HepG2 (cell line): ENCODE results near the gene ATG2A. TPM values are rescaled to one million over a fixed set of nuclear protein-coding genes. Genes with fewer than 3 reads are reported as not detected.

Experiments
- FOSL1 ChIP-seq: sonication (generic); formaldehyde crosslinking; IDR thresholded peaks from 2 replicates; pipeline ENCODE4 v1.9.0; 2021; ENCODE audit warnings: missing genetic modification reagents, borderline replicate concordance
- FOXA3 ChIP-seq: IDR thresholded peaks from 2 replicates; pipeline ENCODE4 v1.6.1; 2016; ENCODE audit warnings: missing genetic modification reagents, missing compliant biosample characterization
- NONO ChIP-seq, 2 experiments: fragments of 450-650 bp in 1 of 2; sonication (generic) in 1 of 2; formaldehyde crosslinking in 1 of 2; IDR thresholded peaks in 1 of 2; conservative IDR thresholded peaks in 1 of 2; 2 replicates each; pipeline versions ENCODE4 v1.6.1 to v1.8.0; 2017 to 2022; ENCODE audit warnings: mild to moderate bottlenecking in 1 of 2, missing genetic modification reagents in 1 of 2, moderate library complexity in 1 of 2
- NR2F6 ChIP-seq, 2 experiments: IDR thresholded peaks; 2 replicates each; pipeline ENCODE4 v1.6.1; 2016; ENCODE audit warnings: antibody characterized with exemption in 1 of 2, mild to moderate bottlenecking in 1 of 2
- NRL ChIP-seq: sonication (generic); formaldehyde crosslinking; IDR thresholded peaks from 2 replicates; pipeline ENCODE4 v1.5.0; 2020; ENCODE audit warnings: missing genetic modification reagents, mild to moderate bottlenecking, moderate library complexity, borderline replicate concordance
- RXRB ChIP-seq: IDR thresholded peaks from 2 replicates; pipeline ENCODE4 v1.6.1; 2016; ENCODE audit warnings: borderline replicate concordance, missing genetic modification reagents, missing compliant biosample characterization
- SOX5 ChIP-seq: IDR thresholded peaks from 2 replicates; pipeline ENCODE4 v1.6.1; 2016; ENCODE audit warnings: borderline replicate concordance
- ZBTB7B ChIP-seq: sonication (generic); formaldehyde crosslinking; IDR thresholded peaks from 2 replicates; pipeline ENCODE4 v1.4.0; 2020; ENCODE audit warnings: missing genetic modification reagents
- ZEB1 ChIP-seq: IDR thresholded peaks from 2 replicates; pipeline ENCODE4 v1.6.1; 2012; ENCODE audit warnings: mild to moderate bottlenecking, low read depth, inconsistent platforms; ENCODE audit not compliant: insufficient replicate concordance
- ZFY ChIP-seq: sonication (generic); formaldehyde crosslinking; IDR thresholded peaks from 2 replicates; pipeline ENCODE4 v1.4.0; 2020; ENCODE audit warnings: missing genetic modification reagents
- ZNF616 ChIP-seq: sonication (generic); formaldehyde crosslinking; IDR thresholded peaks from 2 replicates; pipeline ENCODE4 v1.5.0; 2020; ENCODE audit warnings: low read depth, mild to moderate bottlenecking, missing genetic modification reagents
- ZNF777 ChIP-seq: sonication (generic); formaldehyde crosslinking; IDR thresholded peaks from 2 replicates; pipeline ENCODE4 v1.4.0; 2020; ENCODE audit warnings: missing genetic modification reagents
- ZNF792 ChIP-seq: IDR thresholded peaks from 2 replicates; pipeline ENCODE4 v1.6.1; 2016
- polyA plus RNA-seq, 8 experiments: library from polyadenylated mRNA; depleted of rRNA in 3 of 8; stranded (reverse) in 7 of 8; unstranded in 1 of 8; fragments of >200 nt; fragmentation: Illumina TruSeq in 4 of 8; extraction: Trizol in 4 of 8; gene quantifications; 2 replicates each; pipeline versions ENCODE4 v1.2.1 to v1.2.3, GENCODE V29; 2011 to 2016; ENCODE audit warnings: low read depth in 4 of 8, missing spikeins in 1 of 8, mixed read lengths in 1 of 8; ENCODE audit not compliant: insufficient read depth in 1 of 8
- total RNA-seq, 5 experiments: library from RNA; depleted of rRNA; stranded (reverse); fragments of >200 nt; fragmentation: Illumina TruSeq; extraction: Trizol; gene quantifications; 2 replicates each; pipeline ENCODE4 v1.2.3, GENCODE V29; 2016; ENCODE audit warnings: low read depth in 1 of 5
- TF ChIP-seq, protein P1 (sequence below): sonication (generic); formaldehyde crosslinking; IDR thresholded peaks from 2 replicates; pipeline ENCODE4 v1.4.0; 2020; ENCODE audit warnings: missing genetic modification reagents
- TF ChIP-seq, protein P2 (sequence below): sonication (generic); formaldehyde crosslinking; IDR thresholded peaks from 2 replicates; pipeline ENCODE4 v1.8.0; 2022; ENCODE audit warnings: missing genetic modification reagents, mild to moderate bottlenecking, borderline replicate concordance
- TF ChIP-seq, protein P3 (sequence below): sonication (generic); formaldehyde crosslinking; IDR thresholded peaks from 2 replicates; pipeline ENCODE4 v1.4.0; 2020; ENCODE audit warnings: missing genetic modification reagents
- TF ChIP-seq, protein P4 (sequence below): sonication (generic); formaldehyde crosslinking; IDR thresholded peaks from 2 replicates; pipeline ENCODE4 v1.4.0; 2020; ENCODE audit warnings: missing genetic modification reagents, borderline replicate concordance
- TF ChIP-seq, protein P5 (sequence below): IDR thresholded peaks from 2 replicates; pipeline ENCODE4 v1.4.0; 2020; ENCODE audit warnings: mild to moderate bottlenecking, missing genetic modification reagents

Gene ATG2A
- total and polyA plus RNA-seq, 2 of the 13 experiments (the other 11 are each of a cell fraction or from before 2014, with no cell fraction given), result 6.7 to 8.0 TPM

DNA sequence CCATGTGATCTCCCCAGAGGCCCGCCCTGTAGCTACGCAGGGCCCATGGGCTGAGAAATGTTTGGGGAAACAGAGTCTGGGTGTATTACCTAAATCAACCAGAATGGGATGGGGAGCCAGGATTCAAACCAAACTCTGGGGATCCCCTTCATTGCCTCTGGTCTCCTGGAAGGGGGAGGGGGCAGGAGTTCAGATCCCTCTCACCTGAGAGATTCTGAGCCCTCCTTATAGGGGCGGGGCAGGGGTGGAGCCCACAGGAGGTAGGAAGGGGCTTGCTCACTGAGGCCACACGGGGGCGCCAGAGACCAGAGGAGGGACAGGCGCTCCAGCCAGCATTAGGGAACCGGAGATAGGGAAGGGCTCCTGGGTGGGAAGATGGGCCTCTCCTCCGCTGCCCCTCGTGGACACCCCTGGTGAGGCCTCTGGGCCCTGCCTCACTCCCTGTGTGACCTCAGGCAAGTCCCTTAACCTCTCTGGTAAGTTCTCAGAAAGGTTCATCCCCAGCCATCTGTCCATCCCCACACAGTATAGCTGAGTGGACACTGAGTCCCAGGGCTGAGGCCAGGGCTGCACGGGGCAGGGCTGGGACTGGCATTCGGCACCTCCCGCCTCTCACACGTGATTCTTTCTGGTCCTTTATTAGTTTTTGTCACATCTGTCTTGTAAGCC, 69.9 kb downstream of the ATG2A start (continued):
- TF ChIP-seq, protein P1, sequence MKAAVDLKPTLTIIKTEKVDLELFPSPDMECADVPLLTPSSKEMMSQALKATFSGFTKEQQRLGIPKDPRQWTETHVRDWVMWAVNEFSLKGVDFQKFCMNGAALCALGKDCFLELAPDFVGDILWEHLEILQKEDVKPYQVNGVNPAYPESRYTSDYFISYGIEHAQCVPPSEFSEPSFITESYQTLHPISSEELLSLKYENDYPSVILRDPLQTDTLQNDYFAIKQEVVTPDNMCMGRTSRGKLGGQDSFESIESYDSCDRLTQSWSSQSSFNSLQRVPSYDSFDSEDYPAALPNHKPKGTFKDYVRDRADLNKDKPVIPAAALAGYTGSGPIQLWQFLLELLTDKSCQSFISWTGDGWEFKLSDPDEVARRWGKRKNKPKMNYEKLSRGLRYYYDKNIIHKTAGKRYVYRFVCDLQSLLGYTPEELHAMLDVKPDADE (CRISPR knock-in tag), result no peak
- TF ChIP-seq FOXA3 (CRISPR knock-in tag), result peak; percentile 29; the same call in 1 of the 2 replicates
- TF ChIP-seq NONO (IDR thresholded peaks at IDR 0.05), result no peak
- TF ChIP-seq NONO (CRISPR knock-in tag; conservative IDR thresholded peaks at IDR 0.05), result 0 out of 2 replicates have a peak, but pooled peaks have one; percentile 27
- peak; percentile 54; the same call in 1 of the 2 replicates for TF ChIP-seq RXRB (CRISPR knock-in tag)
- TF ChIP-seq ZNF792 (CRISPR knock-in tag), result no peak
- TF ChIP-seq NR2F6 (IDR thresholded peaks at IDR 0.05), result no peak
- TF ChIP-seq NR2F6 (CRISPR knock-in tag; IDR thresholded peaks at IDR 0.05), result peak; percentile 38; the same call in 1 of the 2 replicates
- TF ChIP-seq, protein P2, sequence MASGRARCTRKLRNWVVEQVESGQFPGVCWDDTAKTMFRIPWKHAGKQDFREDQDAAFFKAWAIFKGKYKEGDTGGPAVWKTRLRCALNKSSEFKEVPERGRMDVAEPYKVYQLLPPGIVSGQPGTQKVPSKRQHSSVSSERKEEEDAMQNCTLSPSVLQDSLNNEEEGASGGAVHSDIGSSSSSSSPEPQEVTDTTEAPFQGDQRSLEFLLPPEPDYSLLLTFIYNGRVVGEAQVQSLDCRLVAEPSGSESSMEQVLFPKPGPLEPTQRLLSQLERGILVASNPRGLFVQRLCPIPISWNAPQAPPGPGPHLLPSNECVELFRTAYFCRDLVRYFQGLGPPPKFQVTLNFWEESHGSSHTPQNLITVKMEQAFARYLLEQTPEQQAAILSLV (CRISPR knock-in tag), result no peak
- TF ChIP-seq ZNF777 (CRISPR knock-in tag), result 0 out of 2 replicates have a peak, but pooled peaks have one; percentile 33
- peak; percentile 75; the same call in 1 of the 2 replicates for TF ChIP-seq ZBTB7B (CRISPR knock-in tag)
- TF ChIP-seq, protein P3, sequence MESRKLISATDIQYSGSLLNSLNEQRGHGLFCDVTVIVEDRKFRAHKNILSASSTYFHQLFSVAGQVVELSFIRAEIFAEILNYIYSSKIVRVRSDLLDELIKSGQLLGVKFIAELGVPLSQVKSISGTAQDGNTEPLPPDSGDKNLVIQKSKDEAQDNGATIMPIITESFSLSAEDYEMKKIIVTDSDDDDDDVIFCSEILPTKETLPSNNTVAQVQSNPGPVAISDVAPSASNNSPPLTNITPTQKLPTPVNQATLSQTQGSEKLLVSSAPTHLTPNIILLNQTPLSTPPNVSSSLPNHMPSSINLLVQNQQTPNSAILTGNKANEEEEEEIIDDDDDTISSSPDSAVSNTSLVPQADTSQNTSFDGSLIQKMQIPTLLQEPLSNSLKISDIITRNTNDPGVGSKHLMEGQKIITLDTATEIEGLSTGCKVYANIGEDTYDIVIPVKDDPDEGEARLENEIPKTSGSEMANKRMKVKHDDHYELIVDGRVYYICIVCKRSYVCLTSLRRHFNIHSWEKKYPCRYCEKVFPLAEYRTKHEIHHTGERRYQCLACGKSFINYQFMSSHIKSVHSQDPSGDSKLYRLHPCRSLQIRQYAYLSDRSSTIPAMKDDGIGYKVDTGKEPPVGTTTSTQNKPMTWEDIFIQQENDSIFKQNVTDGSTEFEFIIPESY (CRISPR knock-in tag), result peak; percentile 48; the same call in 1 of the 2 replicates
- 0 out of 2 replicates have a peak, but pooled peaks have one; percentile 17 for TF ChIP-seq NRL (CRISPR knock-in tag)
- no peak for TF ChIP-seq ZNF616 (CRISPR knock-in tag)
- TF ChIP-seq, protein P4, sequence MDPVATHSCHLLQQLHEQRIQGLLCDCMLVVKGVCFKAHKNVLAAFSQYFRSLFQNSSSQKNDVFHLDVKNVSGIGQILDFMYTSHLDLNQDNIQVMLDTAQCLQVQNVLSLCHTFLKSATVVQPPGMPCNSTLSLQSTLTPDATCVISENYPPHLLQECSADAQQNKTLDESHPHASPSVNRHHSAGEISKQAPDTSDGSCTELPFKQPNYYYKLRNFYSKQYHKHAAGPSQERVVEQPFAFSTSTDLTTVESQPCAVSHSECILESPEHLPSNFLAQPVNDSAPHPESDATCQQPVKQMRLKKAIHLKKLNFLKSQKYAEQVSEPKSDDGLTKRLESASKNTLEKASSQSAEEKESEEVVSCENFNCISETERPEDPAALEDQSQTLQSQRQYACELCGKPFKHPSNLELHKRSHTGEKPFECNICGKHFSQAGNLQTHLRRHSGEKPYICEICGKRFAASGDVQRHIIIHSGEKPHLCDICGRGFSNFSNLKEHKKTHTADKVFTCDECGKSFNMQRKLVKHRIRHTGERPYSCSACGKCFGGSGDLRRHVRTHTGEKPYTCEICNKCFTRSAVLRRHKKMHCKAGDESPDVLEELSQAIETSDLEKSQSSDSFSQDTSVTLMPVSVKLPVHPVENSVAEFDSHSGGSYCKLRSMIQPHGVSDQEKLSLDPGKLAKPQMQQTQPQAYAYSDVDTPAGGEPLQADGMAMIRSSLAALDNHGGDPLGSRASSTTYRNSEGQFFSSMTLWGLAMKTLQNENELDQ (CRISPR knock-in tag), result no peak
- peak; percentile 40; the same call in 1 of the 2 replicates for TF ChIP-seq ZFY (CRISPR knock-in tag)
- TF ChIP-seq FOSL1, result no peak
- peak; percentile 92 for TF ChIP-seq ZEB1
- TF ChIP-seq SOX5 (CRISPR knock-in tag), result 0 out of 2 replicates have a peak, but pooled peaks have one; percentile 32
- TF ChIP-seq, protein P5, sequence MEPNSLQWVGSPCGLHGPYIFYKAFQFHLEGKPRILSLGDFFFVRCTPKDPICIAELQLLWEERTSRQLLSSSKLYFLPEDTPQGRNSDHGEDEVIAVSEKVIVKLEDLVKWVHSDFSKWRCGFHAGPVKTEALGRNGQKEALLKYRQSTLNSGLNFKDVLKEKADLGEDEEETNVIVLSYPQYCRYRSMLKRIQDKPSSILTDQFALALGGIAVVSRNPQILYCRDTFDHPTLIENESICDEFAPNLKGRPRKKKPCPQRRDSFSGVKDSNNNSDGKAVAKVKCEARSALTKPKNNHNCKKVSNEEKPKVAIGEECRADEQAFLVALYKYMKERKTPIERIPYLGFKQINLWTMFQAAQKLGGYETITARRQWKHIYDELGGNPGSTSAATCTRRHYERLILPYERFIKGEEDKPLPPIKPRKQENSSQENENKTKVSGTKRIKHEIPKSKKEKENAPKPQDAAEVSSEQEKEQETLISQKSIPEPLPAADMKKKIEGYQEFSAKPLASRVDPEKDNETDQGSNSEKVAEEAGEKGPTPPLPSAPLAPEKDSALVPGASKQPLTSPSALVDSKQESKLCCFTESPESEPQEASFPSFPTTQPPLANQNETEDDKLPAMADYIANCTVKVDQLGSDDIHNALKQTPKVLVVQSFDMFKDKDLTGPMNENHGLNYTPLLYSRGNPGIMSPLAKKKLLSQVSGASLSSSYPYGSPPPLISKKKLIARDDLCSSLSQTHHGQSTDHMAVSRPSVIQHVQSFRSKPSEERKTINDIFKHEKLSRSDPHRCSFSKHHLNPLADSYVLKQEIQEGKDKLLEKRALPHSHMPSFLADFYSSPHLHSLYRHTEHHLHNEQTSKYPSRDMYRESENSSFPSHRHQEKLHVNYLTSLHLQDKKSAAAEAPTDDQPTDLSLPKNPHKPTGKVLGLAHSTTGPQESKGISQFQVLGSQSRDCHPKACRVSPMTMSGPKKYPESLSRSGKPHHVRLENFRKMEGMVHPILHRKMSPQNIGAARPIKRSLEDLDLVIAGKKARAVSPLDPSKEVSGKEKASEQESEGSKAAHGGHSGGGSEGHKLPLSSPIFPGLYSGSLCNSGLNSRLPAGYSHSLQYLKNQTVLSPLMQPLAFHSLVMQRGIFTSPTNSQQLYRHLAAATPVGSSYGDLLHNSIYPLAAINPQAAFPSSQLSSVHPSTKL, result 0 out of 2 replicates have a peak, but pooled peaks have one; percentile 8
